Spleen (tissue), 11 donors: ENCODE measurements around the gene PKD1. TPM values are rescaled to one million over a fixed set of nuclear protein-coding genes. Genes with fewer than 3 reads are reported as not detected.

Experiments used
- DNase-seq: peaks from one replicate; pipeline ENCODE4 v3.0.0-alpha.2; 2020
- H3K27ac ChIP-seq, 8 donors: fragments of 200-600 bp; sonication (generic) in 7 of 8; 1 replicate in 4 of 8; 2 replicates in 4 of 8; pipeline versions ENCODE4 v1.5.0 to v1.8.0; 2016 to 2021; ENCODE audit warnings: inconsistent platforms in 4 of 8, mild to moderate bottlenecking in 4 of 8, moderate library complexity in 1 of 8
- H3K27me3 ChIP-seq, 7 donors: fragments of 200-600 bp; sonication (generic) in 6 of 7; replicated peaks in 1 of 7; 1 replicate in 4 of 7; 2 replicates in 3 of 7; pipeline versions ENCODE4 v1.5.0 to v1.8.0; 2016 to 2021; ENCODE audit warnings: inconsistent platforms in 3 of 7, mild to moderate bottlenecking in 1 of 7
- H3K36me3 ChIP-seq, 6 donors: fragments of 200-600 bp; sonication (generic) in 5 of 6; 1 replicate in 4 of 6; 2 replicates in 2 of 6; pipeline versions ENCODE4 v1.5.0 to v1.8.0; 2016 to 2021; ENCODE audit warnings: inconsistent platforms in 2 of 6
- H3K4me1 ChIP-seq, 6 donors: fragments of 200-600 bp; sonication (generic) in 5 of 6; 1 replicate in 3 of 6; 2 replicates in 3 of 6; pipeline versions ENCODE4 v1.5.0 to v1.8.0; 2016 to 2021; ENCODE audit warnings: inconsistent platforms in 3 of 6
- H3K4me3 ChIP-seq, 8 donors: fragments of 200-600 bp; sonication (generic) in 7 of 8; 1 replicate in 4 of 8; 2 replicates in 4 of 8; pipeline versions ENCODE4 v1.5.0 to v1.8.0; 2016 to 2021; ENCODE audit warnings: inconsistent platforms in 4 of 8, mild to moderate bottlenecking in 4 of 8, moderate library complexity in 2 of 8
- H3K9me3 ChIP-seq, 8 donors: fragments of 200-600 bp; sonication (generic) in 7 of 8; 1 replicate in 4 of 8; 2 replicates in 4 of 8; pipeline versions ENCODE4 v1.5.0 to v1.8.0; 2016 to 2021; ENCODE audit warnings: inconsistent platforms in 4 of 8
- CTCF ChIP-seq, 11 experiments: fragments of 200-600 bp in 7 of 11; fragments of 450-650 bp in 4 of 11; sonication (generic) in 4 of 11; IDR thresholded peaks in 8 of 11; conservative IDR thresholded peaks in 3 of 11; 1 replicate in 7 of 11; 2 replicates in 4 of 11; pipeline versions ENCODE4 v1.4.0 to v1.8.0; 2016 to 2021; ENCODE audit warnings: antibody characterized with exemption in 11 of 11, inconsistent platforms in 4 of 11, mild to moderate bottlenecking in 1 of 11
- POLR2A ChIP-seq, 3 donors: fragments of 450-650 bp; IDR thresholded peaks; one replicate each; pipeline ENCODE4 v1.5.1; 2017; ENCODE audit warnings: antibody characterized with exemption in 3 of 3, mild to moderate bottlenecking in 1 of 3
- POLR2AphosphoS5 ChIP-seq, 3 donors: sonication (generic); formaldehyde crosslinking; IDR thresholded peaks; one replicate each; pipeline ENCODE4 v1.5.1; 2017; ENCODE audit warnings: antibody characterized with exemption in 3 of 3
- WGBS, 5 donors: extraction: QIAGEN DNeasy Blood & Tissue Kit in 3 of 5; methylation state at CpG; one replicate each; pipeline versions ENCODE4 v1.1.5 to v1.1.7; 2013 to 2018; 5-methylcytosine and 5-hydroxymethylcytosine counted together
- intact Hi-C: fragments of 100-400 bp; cut with DNase I; formaldehyde crosslinking; loops from one replicate; pipeline ENCODE4 v1.15.0; 2023; ENCODE audit warnings: low total_unique reads
- polyA plus RNA-seq, 3 donors: library from polyadenylated mRNA; stranded (reverse); fragments of 200-250 nt; gene quantifications; one replicate each; pipeline ENCODE4 v1.2.1, GENCODE V29; 2013
- total RNA-seq, 7 donors: library from RNA; depleted of rRNA in 3 of 7; stranded (reverse); fragments of >200 nt in 3 of 7; fragmentation: NEBNext Ultra II Directional in 4 of 7; extraction: Animal tissue kit (Norgen Biotek cat#: 25700) in 4 of 7; gene quantifications; one replicate each; pipeline versions ENCODE4 v1.1.0 to v1.2.1, GENCODE V29; 2016 to 2021
- donor health status: healthy with polysubstance abuse.
- donor health status: DM: no; HTN: no; CAD: no; lungs with moderate emphysema.
- donor health status: DM: no; HTN: no; CAD: no.
- donor health status: Bipolar disorder and iron deficiency.
- donor health status: healthy.
- donor health status: DM: no; HTN: no; CAD: no.
- donor health status: DM: yes; HTN: yes; CAD: no.

Gene PKD1
- total and polyA plus RNA-seq, 10 donors = 14.0 to 124 (median 79.8) TPM

- Histone ChIP-seq H3K4me3 (no peak overlapping the region), H3K27me3 (no peaks in the 10 kb centered on the region), H3K36me3 (peaks cover 4 to 100% (median 78%) of the 10 kb centered on the region in 6 donors), H3K27ac (no peak overlapping the region), H3K4me1 (no peaks in the 10 kb centered on the region), H3K9me3 (no peaks in the 10 kb centered on the region)
- TF ChIP-seq CTCF (IDR thresholded peaks at IDR 0.05 in 8 of 11, conservative IDR thresholded peaks at IDR 0.05 in 3 of 11) = no peak
- no peak for TF ChIP-seq POLR2A (IDR thresholded peaks at IDR 0.05)
- no peak for TF ChIP-seq POLR2AphosphoS5 (IDR thresholded peaks at IDR 0.05)
- intact Hi-C loops = no loop called here
- WGBS, 5 donors = 94 to 98% (median 96%) methylated on average over 14 to 16 of the region's 16 CpGs
- DNase-seq = no peak
These were observed 71.2 kb downstream of the PKD1 start for GRCh38 chr16:2064368-2064945.

DNA sequence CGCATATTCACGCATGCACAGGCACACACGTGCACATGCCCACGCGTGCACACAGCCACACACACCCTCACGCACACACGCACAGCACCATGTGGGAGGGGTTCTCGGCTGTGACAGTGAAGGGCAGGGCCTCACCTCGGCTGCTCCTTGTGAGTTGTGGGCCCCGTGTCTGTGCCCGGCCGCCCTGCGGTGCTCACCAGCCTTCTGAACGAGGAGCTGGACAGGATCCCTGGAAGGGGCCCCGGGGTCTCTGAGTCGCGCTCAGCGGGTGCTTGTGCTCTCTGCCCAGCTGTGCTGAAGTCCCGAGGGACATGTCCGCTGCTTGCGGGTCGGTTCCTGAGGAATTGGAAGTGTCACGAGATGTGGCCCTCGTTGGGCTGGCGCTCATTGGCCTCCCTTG lies 71.8 kb downstream of the PKD1 start:
- 93 to 97% (median 94%) methylated on average over 5 to 25 of the region's 25 CpGs for WGBS, 5 donors
- Histone ChIP-seq H3K27me3 (no peaks in the 10 kb centered on the region), H3K4me1 (no peaks in the 10 kb centered on the region), H3K27ac (no peak overlapping the region), H3K4me3 (no peak overlapping the region), H3K9me3 (no peaks in the 10 kb centered on the region), H3K36me3 (peaks cover 4 to 100% (median 78%) of the 10 kb centered on the region in 6 donors)
- TF ChIP-seq CTCF (IDR thresholded peaks at IDR 0.05 in 8 of 11, conservative IDR thresholded peaks at IDR 0.05 in 3 of 11) (no peak), POLR2A (IDR thresholded peaks at IDR 0.05) (no peak), POLR2AphosphoS5 (IDR thresholded peaks at IDR 0.05) (no peak)
- no peak for DNase-seq
- intact Hi-C loops = no loop called here

DNA sequence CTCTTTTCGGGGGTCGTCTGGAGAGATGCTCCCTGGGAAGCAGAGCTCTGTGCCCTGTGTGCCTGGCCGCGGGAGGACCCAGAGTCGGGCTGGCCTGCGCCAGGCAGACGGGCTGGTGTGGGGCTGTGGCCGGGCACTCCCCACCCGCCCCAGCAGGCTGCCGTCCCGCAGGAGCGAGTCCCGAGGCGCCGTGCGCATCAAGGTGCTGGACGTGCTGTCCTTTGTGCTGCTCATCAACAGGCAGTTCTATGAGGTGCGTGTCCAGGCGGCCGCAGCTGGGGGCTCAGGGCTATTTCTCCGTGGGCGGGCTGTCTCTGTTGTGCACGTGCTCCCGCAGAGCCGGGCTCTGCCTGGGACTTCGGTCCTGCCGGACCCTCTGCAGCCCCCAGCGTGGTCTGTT lies 72.9 kb downstream of the PKD1 start:
- WGBS, 5 donors = 91 to 98% (median 96%) methylated on average over 11 to 28 of the region's 28 CpGs
- H3K36me3 ChIP-seq = peaks cover 4 to 100% (median 80%) of the 10 kb centered on the region in 6 donors
- H3K4me1 ChIP-seq = no peaks in the 10 kb centered on the region
- H3K4me3 ChIP-seq = no peak overlapping the region
- DNase-seq = no peak
- no peak overlapping the region for H3K27ac ChIP-seq
- intact Hi-C loops = no loop called here
- TF ChIP-seq POLR2AphosphoS5 (IDR thresholded peaks at IDR 0.05) = no peak
- TF ChIP-seq POLR2A (IDR thresholded peaks at IDR 0.05) = no peak
- no peak for TF ChIP-seq CTCF (IDR thresholded peaks at IDR 0.05 in 8 of 11, conservative IDR thresholded peaks at IDR 0.05 in 3 of 11)
- H3K27me3 ChIP-seq = no peaks in the 10 kb centered on the region
- H3K9me3 ChIP-seq = no peaks in the 10 kb centered on the region

DNA sequence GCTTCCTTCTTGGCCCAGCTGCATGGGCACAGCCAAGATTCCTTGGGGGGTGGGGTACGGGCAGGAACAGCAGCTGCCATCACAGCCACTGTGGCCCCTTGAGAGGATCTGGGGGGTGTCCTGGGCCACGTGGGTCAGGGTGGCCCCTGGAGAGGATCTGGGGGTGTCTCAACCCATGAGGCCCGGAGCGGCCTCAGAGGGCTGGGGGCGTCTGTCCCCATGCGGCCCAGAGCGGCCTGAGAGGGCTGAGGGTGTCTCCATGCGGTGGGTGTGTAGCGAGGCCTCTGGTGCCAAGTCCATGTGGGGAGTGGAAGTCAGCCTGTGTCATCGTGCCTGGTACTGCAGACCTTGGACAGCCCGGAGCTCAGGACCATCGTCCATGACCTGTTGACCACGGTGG lies 74.2 kb downstream of the PKD1 start:
- Histone ChIP-seq H3K4me3 (no peak overlapping the region), H3K27me3 (no peaks in the 10 kb centered on the region), H3K36me3 (peaks cover 4 to 100% (median 83%) of the 10 kb centered on the region in 6 donors), H3K27ac (no peak overlapping the region), H3K9me3 (no peaks in the 10 kb centered on the region), H3K4me1 (no peaks in the 10 kb centered on the region)
- 92 to 99% (median 93%) methylated on average over 5 to 13 of the region's 13 CpGs for WGBS, 5 donors
- TF ChIP-seq POLR2AphosphoS5 (IDR thresholded peaks at IDR 0.05) = no peak
- no peak for TF ChIP-seq POLR2A (IDR thresholded peaks at IDR 0.05)
- TF ChIP-seq CTCF (IDR thresholded peaks at IDR 0.05 in 8 of 11, conservative IDR thresholded peaks at IDR 0.05 in 3 of 11) = no peak
- no peak for DNase-seq
- intact Hi-C loops = no loop called here
